Measurements from ENCODE around the gene FOXK2. TPM values are rescaled to one million over a fixed set of nuclear protein-coding genes. Genes with fewer than 3 reads are reported as not detected.

FOXK2 gene
- total and polyA plus RNA-seq, 2 of the 8 experiments (the other 6 are each of a cell fraction or from before 2014, with no cell fraction given): 34.7 to 64.9 TPM

DNA sequence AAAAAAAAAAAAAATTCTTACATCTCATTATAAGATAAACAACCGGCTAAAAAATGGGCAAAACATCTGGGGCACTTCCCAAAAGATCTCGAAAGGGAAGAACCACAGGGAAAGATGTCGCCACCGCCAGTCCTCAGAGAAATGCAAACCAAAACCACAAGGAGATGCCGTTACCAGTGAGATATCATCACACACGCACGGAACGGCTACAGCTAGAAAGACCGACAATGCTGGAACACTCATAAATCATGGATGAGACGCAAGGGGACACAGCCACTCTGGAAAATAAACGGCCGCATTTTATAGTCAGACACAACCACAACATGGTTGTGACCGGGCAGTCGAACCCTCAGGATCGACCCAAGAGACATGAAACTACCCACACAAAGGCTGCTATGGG lies 104.2 kb downstream of the FOXK2 start (continued):
- no peak for TF ChIP-seq JUND (IDR thresholded peaks at IDR 0.05; ENCODE audit: low read length)
- TF ChIP-seq, protein P1, sequence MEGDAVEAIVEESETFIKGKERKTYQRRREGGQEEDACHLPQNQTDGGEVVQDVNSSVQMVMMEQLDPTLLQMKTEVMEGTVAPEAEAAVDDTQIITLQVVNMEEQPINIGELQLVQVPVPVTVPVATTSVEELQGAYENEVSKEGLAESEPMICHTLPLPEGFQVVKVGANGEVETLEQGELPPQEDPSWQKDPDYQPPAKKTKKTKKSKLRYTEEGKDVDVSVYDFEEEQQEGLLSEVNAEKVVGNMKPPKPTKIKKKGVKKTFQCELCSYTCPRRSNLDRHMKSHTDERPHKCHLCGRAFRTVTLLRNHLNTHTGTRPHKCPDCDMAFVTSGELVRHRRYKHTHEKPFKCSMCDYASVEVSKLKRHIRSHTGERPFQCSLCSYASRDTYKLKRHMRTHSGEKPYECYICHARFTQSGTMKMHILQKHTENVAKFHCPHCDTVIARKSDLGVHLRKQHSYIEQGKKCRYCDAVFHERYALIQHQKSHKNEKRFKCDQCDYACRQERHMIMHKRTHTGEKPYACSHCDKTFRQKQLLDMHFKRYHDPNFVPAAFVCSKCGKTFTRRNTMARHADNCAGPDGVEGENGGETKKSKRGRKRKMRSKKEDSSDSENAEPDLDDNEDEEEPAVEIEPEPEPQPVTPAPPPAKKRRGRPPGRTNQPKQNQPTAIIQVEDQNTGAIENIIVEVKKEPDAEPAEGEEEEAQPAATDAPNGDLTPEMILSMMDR (IDR thresholded peaks at IDR 0.05; ENCODE audit: control extremely low read depth in 1 of 3, insufficient read depth in 1 of 3, low read depth in 1 of 3, low read length in 3 of 3): no peak
